DMS79 (cell line): Measurements from ENCODE around the gene MCTP1.

ENCODE experiments used
- DNase-seq: peaks from one replicate; lab custom pipeline; 2025; lab: John Stamatoyannopoulos, UW

Gene MCTP1

DNA sequence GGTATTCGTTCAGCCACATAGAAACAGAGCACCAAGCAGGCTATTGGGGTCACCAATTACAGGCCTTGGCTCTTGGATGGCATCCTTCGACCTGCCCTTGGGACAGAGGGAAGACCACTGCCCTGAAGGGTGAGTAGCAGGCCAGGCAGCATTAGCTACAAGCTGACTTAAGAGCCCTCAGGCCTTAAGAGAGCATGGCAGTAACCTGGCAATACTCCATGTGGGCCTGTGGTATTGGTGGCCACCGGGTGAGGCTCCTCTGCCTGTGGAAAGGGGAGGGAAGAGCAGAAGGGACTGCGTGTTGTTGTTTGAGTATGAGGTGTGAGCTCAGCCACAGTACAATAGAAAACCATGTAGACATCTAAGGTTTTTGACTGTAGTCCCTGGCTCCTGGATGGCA, 170.6 kb downstream of the MCTP1 start:
- peak; percentile 9 for DNase-seq

DNA sequence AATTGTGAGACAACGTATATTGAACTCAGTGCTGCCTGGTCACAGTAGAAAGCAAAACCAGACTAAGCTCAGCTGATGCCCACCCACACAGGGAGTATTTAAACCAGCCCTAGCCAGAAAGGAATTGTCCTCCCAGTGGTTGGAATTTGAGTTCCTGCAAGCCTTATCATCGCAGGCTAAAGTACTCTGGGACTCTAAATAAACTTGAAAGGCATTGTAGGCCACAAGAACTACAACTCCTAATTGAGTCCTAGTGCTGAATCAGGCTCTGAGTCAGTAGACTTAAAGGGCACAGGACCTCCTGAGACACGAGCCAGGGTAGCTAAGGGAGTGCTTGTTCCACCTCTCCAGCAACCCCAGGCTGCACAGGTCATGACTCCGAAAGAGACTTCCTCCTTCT, 171.4 kb downstream of the MCTP1 start:
- DNase-seq = no peak

- no peak for DNase-seq
Measured at GRCh38 chr5:95111141-95111540, 173.8 kb downstream of the MCTP1 start.

DNA sequence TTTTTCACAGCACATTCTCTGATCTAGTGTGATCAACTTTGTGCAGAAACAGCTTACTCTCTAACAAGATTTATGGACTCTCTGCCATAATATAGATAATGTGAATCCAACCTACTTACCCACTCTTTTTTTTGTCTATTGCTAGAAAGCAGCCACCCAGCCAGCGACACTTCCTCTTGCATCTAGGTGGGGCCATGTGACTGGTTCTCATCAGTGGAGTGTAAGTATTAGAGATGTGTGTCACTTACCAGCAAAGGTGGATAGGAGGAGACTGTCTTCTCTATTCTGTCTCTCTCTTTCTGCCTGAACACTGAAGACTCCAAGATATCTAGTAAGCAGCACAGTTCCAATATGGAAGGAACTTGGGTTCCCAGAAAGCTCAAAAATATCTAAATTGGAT, 174.8 kb downstream of the MCTP1 start:
- DNase-seq = no peak

- no peak for DNase-seq
Measured at GRCh38 chr5:95107138-95107537, 177.8 kb downstream of the MCTP1 start.

DNA sequence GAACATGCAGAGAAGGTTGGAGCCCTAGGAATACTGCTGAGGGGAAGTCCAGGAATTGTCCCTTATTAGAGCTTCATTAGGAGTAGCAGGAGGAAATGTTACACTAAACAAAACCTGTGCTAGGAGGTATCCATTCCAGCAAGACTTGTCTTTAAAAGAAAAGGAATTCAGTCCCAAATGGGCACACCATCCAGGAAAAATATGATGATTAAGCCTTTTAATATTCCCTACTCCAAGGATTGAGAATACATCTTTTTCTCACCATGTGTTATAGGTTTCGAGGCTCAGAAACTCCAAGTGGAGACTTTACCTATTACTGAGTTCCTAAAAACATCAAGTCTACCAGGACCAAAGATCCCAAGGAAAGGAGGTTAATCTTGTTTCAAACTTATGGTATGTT, 179.3 kb downstream of the MCTP1 start:
- no peak for DNase-seq

- DNase-seq = no peak
Measured at GRCh38 chr5:95102687-95103086, 182.2 kb downstream of the MCTP1 start.

DNA sequence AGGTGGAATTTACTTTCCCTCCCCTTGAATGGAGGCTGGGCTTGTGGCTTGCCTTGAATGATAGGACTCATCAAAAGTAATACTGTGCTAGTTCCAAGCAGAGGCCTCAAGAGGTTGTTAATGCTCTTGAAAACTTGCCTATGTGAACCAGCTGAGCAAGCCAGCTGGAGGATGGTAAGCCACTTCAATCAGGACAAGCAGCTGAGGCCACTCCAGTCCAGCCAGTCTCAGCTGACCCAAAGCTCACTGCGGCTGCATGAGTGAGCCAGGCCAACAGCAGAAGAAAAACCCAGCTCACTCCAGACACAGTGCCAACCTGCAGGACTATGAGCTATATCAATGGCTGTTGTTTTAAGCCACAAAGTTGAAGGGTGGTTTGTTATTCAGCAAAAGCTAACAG, 182.8 kb downstream of the MCTP1 start:
- no peak for DNase-seq

DNA sequence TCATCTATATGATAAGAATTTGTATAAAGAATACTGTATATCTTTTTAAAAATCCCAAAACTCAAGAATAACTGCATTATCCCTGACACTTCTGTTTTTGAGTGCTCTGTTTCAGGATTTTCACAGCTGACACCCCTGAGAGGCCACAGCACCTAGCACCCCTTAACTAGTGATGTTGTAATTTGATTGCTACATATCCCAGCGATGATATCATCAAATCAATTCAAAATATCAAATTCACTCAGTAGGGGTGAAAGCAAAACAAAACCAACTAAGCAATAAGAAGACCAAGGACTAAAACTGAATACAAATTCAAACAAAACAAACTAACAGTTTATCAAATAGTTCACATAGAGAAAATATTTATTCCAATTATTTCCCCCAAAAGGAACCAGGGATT, 184.3 kb downstream of the MCTP1 start:
- DNase-seq = no peak

- DNase-seq = no peak
Measured at GRCh38 chr5:95098012-95098411, 186.9 kb downstream of the MCTP1 start.

DNA sequence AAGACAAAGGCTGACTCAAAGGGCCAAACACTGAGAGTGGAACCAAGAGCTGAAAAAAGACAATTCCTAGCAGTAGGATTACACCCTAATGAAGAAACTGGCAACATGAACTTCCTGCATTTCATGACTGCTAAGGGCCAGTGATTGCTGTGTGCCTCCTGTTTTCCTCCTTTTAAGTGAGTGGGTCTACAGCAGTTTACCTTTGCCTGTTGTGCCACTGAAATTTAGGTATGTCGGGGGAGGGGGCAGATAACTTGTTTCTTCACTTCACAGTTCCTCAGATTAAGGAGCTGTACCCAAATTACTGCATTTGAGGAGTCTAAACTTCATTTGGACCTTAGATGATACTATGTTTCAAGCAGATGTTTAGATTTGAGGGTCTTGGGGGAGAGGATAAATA, 191.7 kb downstream of the MCTP1 start:
- no peak for DNase-seq

- DNase-seq = no peak
Measured at GRCh38 chr5:95090774-95091173, 194.1 kb downstream of the MCTP1 start.

DNA sequence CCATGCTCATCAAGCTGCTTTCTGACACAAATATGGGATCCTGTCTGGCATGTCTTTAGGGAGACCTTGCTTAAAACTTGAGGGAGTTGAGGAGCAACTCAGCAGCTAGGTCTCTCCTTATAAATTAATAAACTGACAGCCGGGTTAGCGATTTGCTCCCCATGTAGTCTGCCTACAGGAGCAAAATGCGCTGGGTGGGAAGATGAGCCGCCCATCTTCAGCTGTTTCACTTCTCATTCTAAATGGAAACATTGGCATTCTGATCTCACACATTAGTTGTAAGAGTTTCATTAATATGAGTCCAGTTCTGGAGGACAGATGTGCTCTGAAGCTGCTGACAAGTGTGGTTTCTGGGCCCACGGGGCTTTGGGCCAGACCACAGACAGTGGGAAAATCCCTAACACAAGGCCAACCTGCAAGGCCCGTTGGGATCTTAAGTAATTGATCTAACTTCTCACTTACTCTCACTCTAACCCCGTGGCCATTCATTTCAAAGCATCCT, 197.0 kb downstream of the MCTP1 start:
- no peak for DNase-seq

DNA sequence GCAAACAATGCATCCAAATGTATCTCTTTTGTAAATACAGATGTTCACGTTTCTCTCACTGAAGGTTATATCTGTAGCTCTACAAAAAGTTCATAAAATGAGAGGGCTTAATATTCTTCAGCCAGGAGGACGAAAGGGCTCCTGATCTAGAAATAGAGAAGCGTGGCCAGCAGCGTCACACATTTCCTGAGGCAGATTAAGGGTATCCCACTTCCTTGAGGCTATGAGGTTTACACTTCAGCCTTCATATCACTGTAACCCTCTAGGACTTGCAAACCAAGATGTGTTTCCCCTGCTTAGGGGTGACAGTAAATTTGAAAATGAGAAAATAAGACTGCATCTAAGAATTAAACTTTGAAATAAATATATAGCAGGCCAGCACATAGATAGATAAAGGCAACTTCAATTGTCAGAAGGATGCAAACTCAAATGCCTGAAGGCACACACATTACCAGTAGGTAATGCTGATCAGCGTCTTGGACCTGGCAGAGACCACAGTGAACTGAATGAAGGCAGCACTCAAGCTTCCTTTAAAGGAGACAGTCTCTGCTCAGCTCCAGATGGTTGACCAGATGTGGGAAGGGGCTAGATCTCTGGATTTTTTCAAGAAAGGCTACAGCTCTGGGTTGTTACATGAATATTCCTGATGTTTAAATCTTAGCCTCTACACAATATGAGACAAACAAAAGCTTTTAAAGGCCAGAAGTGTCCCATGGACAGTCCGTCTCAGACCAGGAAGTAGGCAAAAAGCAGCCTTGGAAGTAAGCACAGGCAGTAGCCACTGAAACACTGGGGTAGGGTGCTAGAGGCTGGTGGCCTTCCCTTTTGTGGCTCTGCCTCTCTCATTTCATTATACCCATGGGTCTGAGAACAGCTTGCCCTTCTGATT, 197.7 kb downstream of the MCTP1 start:
- no peak for DNase-seq

GRCh38 chr5:95084757-95085156, 200.1 kb downstream of the MCTP1 start:
- no peak for DNase-seq

- no peak for DNase-seq
Measured at GRCh38 chr5:95083606-95084005, 201.3 kb downstream of the MCTP1 start.

- no peak for DNase-seq
Measured at GRCh38 chr5:95081982-95082381, 202.9 kb downstream of the MCTP1 start.

DNA sequence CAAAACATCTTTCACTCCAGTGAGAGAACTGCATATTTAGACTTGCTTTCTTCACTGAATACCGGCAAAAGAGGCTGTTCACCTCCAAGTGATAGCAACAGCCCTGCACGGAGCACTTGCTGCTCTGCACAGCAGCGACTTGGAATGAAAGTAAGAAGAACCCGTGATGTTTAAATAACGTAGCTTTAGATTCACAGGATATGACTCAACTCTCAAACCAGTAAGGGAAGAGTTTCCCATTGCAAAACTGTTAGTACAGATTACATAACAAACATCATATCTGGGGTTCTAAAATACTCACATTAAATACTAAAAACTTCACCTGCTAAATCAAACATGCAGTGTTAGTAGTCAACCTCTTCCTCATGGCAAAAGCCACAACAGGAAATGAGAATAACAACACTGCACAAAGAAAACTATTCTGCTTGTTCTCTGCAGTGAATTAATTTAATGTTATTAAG, 203.4 kb downstream of the MCTP1 start:
- no peak for DNase-seq

- DNase-seq = no peak
Measured at GRCh38 chr5:95080441-95080840, 204.5 kb downstream of the MCTP1 start.

DNA sequence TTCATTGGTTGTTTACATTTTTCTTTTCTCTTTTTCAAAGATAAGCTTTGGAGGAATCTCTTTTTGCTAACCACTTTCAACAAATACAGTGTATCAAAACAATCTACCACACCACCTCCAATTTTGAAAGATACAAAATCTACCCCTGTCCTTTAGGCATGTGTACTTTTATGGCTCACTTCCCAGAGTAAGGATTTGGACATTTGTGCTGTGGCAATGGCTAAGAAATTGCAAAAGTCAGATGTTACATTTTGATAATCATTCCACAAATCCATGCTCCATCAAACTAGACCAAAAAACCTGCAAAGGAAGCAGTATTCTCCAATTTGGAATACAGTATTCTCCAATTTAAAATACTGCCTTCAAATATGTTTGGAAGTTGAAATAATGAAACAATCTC, 204.9 kb downstream of the MCTP1 start:
- no peak for DNase-seq

DNA sequence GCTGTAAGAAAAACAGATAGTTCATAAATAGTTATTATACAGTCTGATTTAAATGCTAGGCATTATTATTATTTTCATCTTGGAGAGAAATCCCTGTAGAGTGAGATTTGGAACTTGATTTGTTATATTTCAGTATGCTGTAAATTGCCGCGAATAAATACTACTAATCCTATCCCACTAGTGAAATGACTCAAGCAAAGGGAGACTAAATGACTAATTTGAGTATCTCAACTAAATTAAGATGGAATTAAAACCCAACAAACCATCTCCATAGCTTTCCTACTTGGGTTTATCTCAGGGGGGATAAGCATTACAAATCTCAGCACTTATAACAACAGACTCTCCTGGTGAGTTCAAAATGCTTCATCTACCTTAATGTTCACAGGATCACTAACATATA, 206.0 kb downstream of the MCTP1 start:
- DNase-seq = no peak

DNA sequence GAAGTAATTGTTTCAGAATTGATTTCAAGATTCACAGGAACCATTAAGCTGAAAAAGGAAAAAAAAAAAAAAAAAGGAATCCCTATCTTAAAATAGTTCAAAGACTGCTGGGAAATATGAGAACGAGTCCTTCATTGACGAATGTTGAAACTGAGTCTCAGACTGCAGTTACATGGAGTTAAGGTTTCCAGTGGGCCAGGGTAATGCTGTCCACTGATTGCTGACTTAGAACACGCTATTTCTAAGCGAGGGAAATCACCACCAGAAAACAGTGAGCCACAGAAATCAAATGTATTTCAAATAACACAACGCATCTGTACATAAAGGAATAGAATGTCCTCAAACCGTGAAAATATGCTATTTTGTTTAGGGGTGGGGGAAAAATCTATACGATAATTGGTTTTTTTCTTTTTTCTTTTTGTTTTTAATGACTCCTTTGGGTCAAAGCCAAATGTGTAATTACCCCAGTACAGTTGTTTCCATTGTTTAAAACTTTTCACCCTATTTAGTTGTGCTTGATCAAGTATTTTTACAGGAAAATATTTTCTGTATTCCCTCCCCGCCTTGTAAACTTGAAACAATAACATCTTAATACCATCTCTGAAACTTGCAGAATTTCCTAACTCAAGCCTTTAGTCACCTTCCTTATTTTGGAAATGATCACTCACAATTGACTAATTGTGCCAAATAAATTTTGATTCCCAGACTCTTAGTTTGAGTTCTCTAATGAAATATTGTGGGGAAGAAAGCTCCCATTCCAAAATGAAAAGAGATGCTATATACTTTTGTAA, 208.3 kb downstream of the MCTP1 start:
- no peak for DNase-seq

DNA sequence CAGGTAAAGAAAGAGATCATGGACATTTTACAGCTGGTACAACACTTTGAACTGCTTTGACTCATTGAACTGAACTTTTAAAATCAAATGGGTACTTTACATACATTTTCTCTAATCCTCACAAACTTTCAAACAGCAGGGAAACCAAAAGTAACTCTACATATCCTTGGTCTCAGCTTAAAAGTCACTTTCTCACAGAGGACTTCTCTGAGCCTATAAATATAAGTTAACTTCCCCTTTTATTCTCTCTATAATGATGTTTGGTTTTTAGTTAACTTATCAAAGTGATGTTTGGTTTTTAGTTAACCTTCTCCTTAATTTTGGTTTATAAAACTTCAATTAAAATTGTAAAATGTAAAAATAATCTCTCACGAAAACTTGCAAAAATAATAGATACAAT, 209.8 kb downstream of the MCTP1 start:
- no peak for DNase-seq
